Sigmoid colon (tissue), 4 donors: ENCODE results near the gene KRTAP10-11.

Experiments
- POLR2A ChIP-seq, 2 donors: fragments of 450-650 bp; IDR thresholded peaks; one replicate each; pipeline ENCODE4 v1.6.1; 2016; ENCODE audit warnings: antibody characterized with exemption in 2 of 2, mild to moderate bottlenecking in 2 of 2, moderate library complexity in 2 of 2
- POLR2AphosphoS5 ChIP-seq, 4 donors: sonication (generic); formaldehyde crosslinking; IDR thresholded peaks; one replicate each; pipeline ENCODE4 v1.6.1; 2017; ENCODE audit warnings: antibody characterized with exemption in 4 of 4

DNA sequence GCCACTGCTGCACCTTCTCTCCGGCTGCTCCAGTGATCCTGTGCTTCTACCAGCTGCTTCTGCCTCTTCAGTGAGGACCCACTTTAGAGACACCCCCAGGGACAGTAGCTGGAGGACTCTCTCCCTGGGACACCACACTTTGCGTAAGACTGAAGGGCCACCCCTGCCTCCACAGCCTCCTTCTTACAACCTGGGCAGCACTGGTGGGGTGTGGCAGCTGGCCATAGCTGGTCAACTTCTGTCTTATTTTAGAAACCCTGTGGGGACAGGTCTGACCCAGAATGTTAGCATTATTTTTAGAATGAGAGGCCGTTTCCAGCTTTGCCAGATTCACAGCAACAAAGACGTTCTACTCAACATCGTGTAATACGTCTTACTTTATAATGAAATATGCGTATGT lies 20.5 kb upstream of the KRTAP10-11 start:
- TF ChIP-seq POLR2A (IDR thresholded peaks at IDR 0.05) (no peak), POLR2AphosphoS5 (IDR thresholded peaks at IDR 0.05) (no peak)
